ENCODE data around the gene BBS9.

The BBS9 gene

DNA sequence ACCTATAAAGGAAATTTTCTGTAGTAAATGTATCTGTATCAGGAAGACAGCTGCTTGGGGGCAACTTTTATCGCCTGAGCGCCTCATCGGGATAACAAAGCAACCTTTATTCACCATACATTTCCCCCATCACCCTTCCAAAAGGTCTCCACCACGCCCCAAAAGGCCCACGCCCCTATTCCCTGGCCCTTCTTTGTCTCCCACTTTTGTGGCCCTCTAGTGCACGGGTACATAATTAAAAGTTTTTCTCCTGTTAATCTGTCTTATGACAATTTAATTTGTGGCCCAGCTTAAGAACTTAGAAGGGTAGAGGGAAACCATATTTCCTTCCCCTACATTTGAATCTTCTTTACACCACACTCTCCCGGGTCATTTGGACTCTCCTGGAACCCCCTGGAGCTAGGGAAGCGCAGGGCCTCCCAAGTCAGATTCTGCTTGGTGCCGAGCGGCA, 20.8 kb upstream of the BBS9 start:
- Histone ChIP-seq H3K4me3 (ENCODE audit: low read length) (peak overlapping the region; percentile 90), H3K36me3 (replicated peaks; ENCODE audit: low read depth, low read length) (no peaks in the 10 kb centered on the region), H3K4me2 (ENCODE audit: low read length) (peak overlapping the region; percentile 94), H3K79me2 (ENCODE audit: low read length) (peaks cover 56% of the 10 kb centered on the region), H3K4me1 (ENCODE audit: low read length) (peaks cover 14% of the 10 kb centered on the region), H3K9me3 (ENCODE audit: insufficient read depth, low read length) (no peaks in the 10 kb centered on the region), H2AFZ (ENCODE audit: low read depth, low read length) (0 out of 2 replicates have a peak overlapping the region, but pooled peaks have one; percentile 24), H3K27me3 (ENCODE audit: low read depth, low read length) (no peaks in the 10 kb centered on the region), H4K20me1 (ENCODE audit: insufficient read depth, low read length) (peaks cover 9% of the 10 kb centered on the region; the same call in 1 of the 2 replicates), H3K27ac (ENCODE audit: low read length) (peak overlapping the region; percentile 61), H3K9ac (ENCODE audit: low read length) (peak overlapping the region; percentile 84)
- TF ChIP-seq, protein P1, sequence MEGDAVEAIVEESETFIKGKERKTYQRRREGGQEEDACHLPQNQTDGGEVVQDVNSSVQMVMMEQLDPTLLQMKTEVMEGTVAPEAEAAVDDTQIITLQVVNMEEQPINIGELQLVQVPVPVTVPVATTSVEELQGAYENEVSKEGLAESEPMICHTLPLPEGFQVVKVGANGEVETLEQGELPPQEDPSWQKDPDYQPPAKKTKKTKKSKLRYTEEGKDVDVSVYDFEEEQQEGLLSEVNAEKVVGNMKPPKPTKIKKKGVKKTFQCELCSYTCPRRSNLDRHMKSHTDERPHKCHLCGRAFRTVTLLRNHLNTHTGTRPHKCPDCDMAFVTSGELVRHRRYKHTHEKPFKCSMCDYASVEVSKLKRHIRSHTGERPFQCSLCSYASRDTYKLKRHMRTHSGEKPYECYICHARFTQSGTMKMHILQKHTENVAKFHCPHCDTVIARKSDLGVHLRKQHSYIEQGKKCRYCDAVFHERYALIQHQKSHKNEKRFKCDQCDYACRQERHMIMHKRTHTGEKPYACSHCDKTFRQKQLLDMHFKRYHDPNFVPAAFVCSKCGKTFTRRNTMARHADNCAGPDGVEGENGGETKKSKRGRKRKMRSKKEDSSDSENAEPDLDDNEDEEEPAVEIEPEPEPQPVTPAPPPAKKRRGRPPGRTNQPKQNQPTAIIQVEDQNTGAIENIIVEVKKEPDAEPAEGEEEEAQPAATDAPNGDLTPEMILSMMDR (IDR thresholded peaks at IDR 0.05; ENCODE audit: low read depth, low read length) = no peak
- TF ChIP-seq EZH2phosphoT487 (IDR thresholded peaks at IDR 0.05; ENCODE audit: low read depth) = no peak

DNA sequence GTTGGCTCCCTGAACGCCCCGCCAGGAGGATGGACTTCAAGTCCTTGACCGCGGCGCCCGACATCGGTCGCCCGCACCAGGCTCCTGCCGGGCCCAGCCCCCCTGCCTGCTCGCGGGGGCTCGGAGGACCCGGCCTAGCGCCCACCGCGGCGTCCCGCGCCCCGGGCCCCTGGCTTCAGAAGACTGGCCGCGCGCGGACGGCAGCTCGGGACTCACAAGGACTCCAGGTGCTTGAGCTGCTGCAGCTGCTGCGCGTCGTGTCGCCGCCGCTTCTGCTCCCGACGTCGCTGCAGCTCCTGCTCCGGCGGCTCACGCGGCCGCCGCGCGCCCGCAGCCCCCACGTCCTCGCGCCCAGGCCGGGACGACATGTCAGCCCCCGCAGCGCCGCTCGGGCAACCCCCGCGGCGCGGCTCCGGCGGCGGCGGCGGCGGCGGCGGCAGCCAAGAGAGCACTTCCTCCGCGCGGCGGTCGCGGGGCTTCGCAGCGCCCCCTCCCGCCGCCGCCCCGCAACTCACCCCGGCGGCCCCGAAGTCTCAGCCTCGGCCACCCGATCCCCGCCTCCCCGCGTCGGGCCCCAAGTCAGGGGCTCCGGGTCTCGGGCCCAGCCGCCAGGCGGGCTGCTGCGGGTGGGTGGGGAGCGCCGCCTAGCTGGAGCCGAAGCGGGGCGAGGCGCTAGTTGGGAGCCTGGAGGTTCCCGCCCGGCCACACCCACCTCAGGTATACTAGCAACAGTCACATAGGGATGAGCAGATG, 20.2 kb upstream of the BBS9 start, which contains the start of gene RP9:
RP9 (minus strand) TSS at position 400 of the 753 bp plus-strand sequence; CDS start at position 368, 32 bp downstream.
- H3K9ac ChIP-seq (ENCODE audit: low read length) = peak within 1 kb of the TSS; percentile 84
- H2AFZ ChIP-seq (ENCODE audit: low read depth, low read length) = peak within 1 kb of the TSS; percentile 81
- H3K36me3 ChIP-seq (replicated peaks; ENCODE audit: low read depth, low read length) = no peaks in the 10 kb centered on the region
- peaks cover 14% of the 10 kb centered on the region for H3K4me1 ChIP-seq (ENCODE audit: low read length)
- no peaks in the 10 kb centered on the region for H3K9me3 ChIP-seq (ENCODE audit: insufficient read depth, low read length)
- H3K4me2 ChIP-seq (ENCODE audit: low read length) = peak within 1 kb of the TSS; percentile 94
- H3K27ac ChIP-seq (ENCODE audit: low read length) = peak within 1 kb of the TSS; percentile 61
- peak within 1 kb of the TSS; percentile 90 for H3K4me3 ChIP-seq (ENCODE audit: low read length)
- no peaks in the 10 kb centered on the region for H3K27me3 ChIP-seq (ENCODE audit: low read depth, low read length)
- no peak for TF ChIP-seq EZH2phosphoT487 (IDR thresholded peaks at IDR 0.05; ENCODE audit: low read depth)
- TF ChIP-seq, protein P1 (IDR thresholded peaks at IDR 0.05; ENCODE audit: low read depth, low read length) = peak; percentile 31; the same call in 1 of the 2 replicates
- peaks cover 9% of the 10 kb centered on the region; the same call in 1 of the 2 replicates for H4K20me1 ChIP-seq (ENCODE audit: insufficient read depth, low read length)
- peaks cover 50% of the 10 kb centered on the region for H3K79me2 ChIP-seq (ENCODE audit: low read length)

DNA sequence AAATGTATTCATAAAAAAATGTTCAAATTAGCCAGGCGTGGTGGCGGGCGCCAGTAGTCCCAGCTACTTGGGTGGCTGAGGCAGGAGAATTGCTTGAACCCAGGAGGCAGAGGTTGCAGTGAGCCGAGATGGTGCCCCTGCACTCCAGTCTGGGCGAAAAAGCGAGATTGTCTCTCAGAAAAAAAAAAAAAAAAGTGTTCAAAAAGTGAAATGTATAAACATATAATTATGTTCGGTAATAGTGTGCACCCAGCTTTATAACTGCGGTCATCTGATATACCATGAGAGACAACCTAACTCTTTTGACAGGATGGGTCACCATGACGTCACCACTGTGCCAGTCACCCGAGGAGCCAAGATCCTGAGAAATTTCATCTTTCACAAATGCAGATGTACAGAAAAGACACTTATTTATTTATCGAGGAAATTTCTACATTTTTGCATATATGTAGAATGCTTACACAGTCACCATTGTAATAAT, 19.6 kb upstream of the BBS9 start:
- H4K20me1 ChIP-seq (ENCODE audit: insufficient read depth, low read length) = peaks cover 9% of the 10 kb centered on the region; the same call in 1 of the 2 replicates
- peaks cover 44% of the 10 kb centered on the region for H3K79me2 ChIP-seq (ENCODE audit: low read length)
- no peaks in the 10 kb centered on the region for H3K27me3 ChIP-seq (ENCODE audit: low read depth, low read length)
- H3K9ac ChIP-seq (ENCODE audit: low read length) = peak overlapping the region; percentile 50
- TF ChIP-seq, protein P1 (IDR thresholded peaks at IDR 0.05; ENCODE audit: low read depth, low read length) = no peak
- TF ChIP-seq EZH2phosphoT487 (IDR thresholded peaks at IDR 0.05; ENCODE audit: low read depth) = no peak
- H3K9me3 ChIP-seq (ENCODE audit: insufficient read depth, low read length) = no peaks in the 10 kb centered on the region
- H3K36me3 ChIP-seq (replicated peaks; ENCODE audit: low read depth, low read length) = no peaks in the 10 kb centered on the region
- peak overlapping the region; percentile 81 for H2AFZ ChIP-seq (ENCODE audit: low read depth, low read length)
- peaks cover 14% of the 10 kb centered on the region for H3K4me1 ChIP-seq (ENCODE audit: low read length)
- peak overlapping the region; percentile 90 for H3K4me3 ChIP-seq (ENCODE audit: low read length)
- H3K27ac ChIP-seq (ENCODE audit: low read length) = no peak overlapping the region
- H3K4me2 ChIP-seq (ENCODE audit: low read length) = peak overlapping the region; percentile 79

DNA sequence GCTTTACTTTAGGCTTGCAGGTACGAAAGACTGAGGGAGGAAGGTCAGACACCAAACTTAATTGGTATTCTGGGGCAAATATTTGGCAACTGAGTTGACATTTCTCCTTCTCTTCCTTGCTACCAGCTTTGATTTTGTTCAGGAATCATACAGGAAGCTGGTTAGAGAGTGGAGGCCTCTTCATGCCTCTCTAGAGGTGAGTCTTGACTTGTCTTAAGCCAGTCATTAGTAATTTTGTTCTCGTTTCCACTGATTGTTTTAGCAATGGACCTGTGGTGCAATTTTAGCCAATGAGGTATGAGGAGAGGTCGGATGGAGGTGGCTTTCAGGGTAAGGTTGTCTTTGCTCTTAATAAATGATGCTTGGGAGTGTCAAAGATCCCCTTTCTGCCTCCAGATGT, 17.8 kb upstream of the BBS9 start:
- H3K79me2 ChIP-seq (ENCODE audit: low read length) = peaks cover 26% of the 10 kb centered on the region
- H3K4me1 ChIP-seq (ENCODE audit: low read length) = peaks cover 14% of the 10 kb centered on the region
- no peak overlapping the region for H3K27ac ChIP-seq (ENCODE audit: low read length)
- TF ChIP-seq, protein P1 (IDR thresholded peaks at IDR 0.05; ENCODE audit: low read depth, low read length) = no peak
- TF ChIP-seq EZH2phosphoT487 (IDR thresholded peaks at IDR 0.05; ENCODE audit: low read depth) = no peak
- H3K4me3 ChIP-seq (ENCODE audit: low read length) = no peak overlapping the region
- H3K9ac ChIP-seq (ENCODE audit: low read length) = no peak overlapping the region
- no peak overlapping the region for H3K4me2 ChIP-seq (ENCODE audit: low read length)
- no peaks in the 10 kb centered on the region for H3K9me3 ChIP-seq (ENCODE audit: insufficient read depth, low read length)
- no peaks in the 10 kb centered on the region for H3K36me3 ChIP-seq (replicated peaks; ENCODE audit: low read depth, low read length)
- H3K27me3 ChIP-seq (ENCODE audit: low read depth, low read length) = 0 out of 2 replicates have a peak, but pooled peaks cover 4% of the 10 kb centered on the region
- peaks cover 9% of the 10 kb centered on the region; the same call in 1 of the 2 replicates for H4K20me1 ChIP-seq (ENCODE audit: insufficient read depth, low read length)
- H2AFZ ChIP-seq (ENCODE audit: low read depth, low read length) = no peak overlapping the region

Measured in OCI-LY3 (cell line).